HepG2 (cell line): ENCODE results near the gene HOXD4. TPM values are rescaled to one million over a fixed set of nuclear protein-coding genes. Genes with fewer than 3 reads are reported as not detected.
A peak's percentile ranks its signal among the peaks of the same experiment; 100 is the strongest.

ENCODE experiments used
- BORCS8-MEF2B ChIP-seq: sonication (generic); formaldehyde crosslinking; IDR thresholded peaks from 2 replicates; pipeline ENCODE4 v1.8.0; 2022; ENCODE audit warnings: mild to moderate bottlenecking, missing genetic modification reagents
- FOSL2 ChIP-seq: sonication (generic); formaldehyde crosslinking; IDR thresholded peaks from 2 replicates; pipeline ENCODE4 v1.4.0; 2020; ENCODE audit warnings: missing genetic modification reagents
- FOXK2 ChIP-seq: fragments of 450-650 bp; IDR thresholded peaks from 2 replicates; pipeline ENCODE4 v1.6.1; 2016
- HNRNPH1 ChIP-seq: fragments of 200-400 bp; formaldehyde crosslinking; optimal IDR thresholded peaks from 2 replicates; pipeline ENCODE3; 2017; ENCODE audit warnings: mild to moderate bottlenecking, low read depth, low read length
- RBM22 ChIP-seq: fragments of 200-400 bp; formaldehyde crosslinking; optimal IDR thresholded peaks from 2 replicates; pipeline ENCODE3; 2017; ENCODE audit warnings: mild to moderate bottlenecking, low read length, moderate library complexity
- REPIN1 ChIP-seq: sonication (generic); formaldehyde crosslinking; IDR thresholded peaks from 2 replicates; pipeline ENCODE4 v1.8.0; 2022; ENCODE audit warnings: missing genetic modification reagents, low read depth, mild to moderate bottlenecking, borderline replicate concordance
- RFX5 ChIP-seq: IDR thresholded peaks from 2 replicates; pipeline ENCODE4 v1.6.1; 2011; ENCODE audit warnings: low read depth, low read length, improper control_type of control experiment
- SRSF9 ChIP-seq: fragments of 200-400 bp; formaldehyde crosslinking; IDR thresholded peaks from 2 replicates; pipeline ENCODE4 v1.6.1; 2018; ENCODE audit warnings: borderline replicate concordance, mild to moderate bottlenecking, low read depth, low read length; ENCODE audit not compliant: insufficient read depth, poor library complexity, severe bottlenecking
- SYNCRIP ChIP-seq: fragments of 200-400 bp; formaldehyde crosslinking; IDR thresholded peaks from 2 replicates; pipeline ENCODE4 v1.6.1; 2018; ENCODE audit warnings: mild to moderate bottlenecking, low read depth, low read length; ENCODE audit not compliant: insufficient read depth
- TBX3 ChIP-seq: fragments of 450-650 bp; IDR thresholded peaks from 2 replicates; pipeline ENCODE4 v1.6.1; 2017; ENCODE audit warnings: antibody characterized with exemption, mild to moderate bottlenecking, inconsistent platforms, borderline replicate concordance
- TRIM24 ChIP-seq: sonication (generic); formaldehyde crosslinking; IDR thresholded peaks from 2 replicates; pipeline ENCODE4 v1.8.0; 2022; ENCODE audit warnings: mild to moderate bottlenecking, missing genetic modification reagents
- ZBTB3 ChIP-seq: sonication (generic); formaldehyde crosslinking; IDR thresholded peaks from 2 replicates; pipeline ENCODE4 v1.4.0; 2020; ENCODE audit warnings: low read depth, mild to moderate bottlenecking, moderate library complexity, missing genetic modification reagents, borderline replicate concordance
- ZNF138 ChIP-seq: sonication (generic); formaldehyde crosslinking; IDR thresholded peaks from 2 replicates; pipeline ENCODE4 v1.5.0; 2020; ENCODE audit warnings: mild to moderate bottlenecking, low read depth, missing genetic modification reagents
- ZNF33A ChIP-seq: sonication (generic); formaldehyde crosslinking; IDR thresholded peaks from 2 replicates; pipeline ENCODE4 v1.5.1; 2020; ENCODE audit warnings: missing genetic modification reagents, mild to moderate bottlenecking, moderate library complexity, borderline replicate concordance
- ZNF382 ChIP-seq: sonication (generic); formaldehyde crosslinking; IDR thresholded peaks from 2 replicates; pipeline ENCODE4 v1.5.0; 2020; ENCODE audit warnings: missing genetic modification reagents, mild to moderate bottlenecking, borderline replicate concordance
- ZNF44 ChIP-seq: sonication (generic); formaldehyde crosslinking; IDR thresholded peaks from 2 replicates; pipeline ENCODE4 v1.5.1; 2020; ENCODE audit warnings: mild to moderate bottlenecking, missing genetic modification reagents
- ZNF567 ChIP-seq: sonication (generic); formaldehyde crosslinking; IDR thresholded peaks from 2 replicates; pipeline ENCODE4 v1.8.1; 2023; ENCODE audit warnings: mild to moderate bottlenecking, missing genetic modification reagents, borderline replicate concordance
- polyA plus RNA-seq, 8 experiments: library from polyadenylated mRNA; depleted of rRNA in 3 of 8; stranded (reverse) in 7 of 8; unstranded in 1 of 8; fragments of >200 nt; fragmentation: Illumina TruSeq in 4 of 8; extraction: Trizol in 4 of 8; gene quantifications; 2 replicates each; pipeline versions ENCODE4 v1.2.1 to v1.2.3, GENCODE V29; 2011 to 2016; ENCODE audit warnings: low read depth in 4 of 8, missing spikeins in 1 of 8, mixed read lengths in 1 of 8; ENCODE audit not compliant: insufficient read depth in 1 of 8
- total RNA-seq, 5 experiments: library from RNA; depleted of rRNA; stranded (reverse); fragments of >200 nt; fragmentation: Illumina TruSeq; extraction: Trizol; gene quantifications; 2 replicates each; pipeline ENCODE4 v1.2.3, GENCODE V29; 2016; ENCODE audit warnings: low read depth in 1 of 5
- TF ChIP-seq, protein P1 (sequence below): sonication (generic); formaldehyde crosslinking; IDR thresholded peaks from 2 replicates; pipeline ENCODE4 v1.4.0; 2020; ENCODE audit warnings: mild to moderate bottlenecking, missing genetic modification reagents, borderline replicate concordance
- TF ChIP-seq, protein P2 (sequence below): sonication (generic); formaldehyde crosslinking; IDR thresholded peaks from 2 replicates; pipeline ENCODE4 v1.9.0; 2021; ENCODE audit warnings: missing genetic modification reagents, mild to moderate bottlenecking, borderline replicate concordance
- TF ChIP-seq, protein P3 (sequence below): sonication (generic); formaldehyde crosslinking; IDR thresholded peaks from 2 replicates; pipeline ENCODE4 v1.4.0; 2020; ENCODE audit warnings: mild to moderate bottlenecking, missing genetic modification reagents
- TF ChIP-seq, protein P4 (sequence below): sonication (generic); formaldehyde crosslinking; IDR thresholded peaks from 2 replicates; pipeline ENCODE4 v1.9.0; 2022; ENCODE audit warnings: low read depth, missing genetic modification reagents

HOXD4 gene
- total and polyA plus RNA-seq, 2 of the 13 experiments (the other 11 are each of a cell fraction or from before 2014, with no cell fraction given) = not detected

DNA sequence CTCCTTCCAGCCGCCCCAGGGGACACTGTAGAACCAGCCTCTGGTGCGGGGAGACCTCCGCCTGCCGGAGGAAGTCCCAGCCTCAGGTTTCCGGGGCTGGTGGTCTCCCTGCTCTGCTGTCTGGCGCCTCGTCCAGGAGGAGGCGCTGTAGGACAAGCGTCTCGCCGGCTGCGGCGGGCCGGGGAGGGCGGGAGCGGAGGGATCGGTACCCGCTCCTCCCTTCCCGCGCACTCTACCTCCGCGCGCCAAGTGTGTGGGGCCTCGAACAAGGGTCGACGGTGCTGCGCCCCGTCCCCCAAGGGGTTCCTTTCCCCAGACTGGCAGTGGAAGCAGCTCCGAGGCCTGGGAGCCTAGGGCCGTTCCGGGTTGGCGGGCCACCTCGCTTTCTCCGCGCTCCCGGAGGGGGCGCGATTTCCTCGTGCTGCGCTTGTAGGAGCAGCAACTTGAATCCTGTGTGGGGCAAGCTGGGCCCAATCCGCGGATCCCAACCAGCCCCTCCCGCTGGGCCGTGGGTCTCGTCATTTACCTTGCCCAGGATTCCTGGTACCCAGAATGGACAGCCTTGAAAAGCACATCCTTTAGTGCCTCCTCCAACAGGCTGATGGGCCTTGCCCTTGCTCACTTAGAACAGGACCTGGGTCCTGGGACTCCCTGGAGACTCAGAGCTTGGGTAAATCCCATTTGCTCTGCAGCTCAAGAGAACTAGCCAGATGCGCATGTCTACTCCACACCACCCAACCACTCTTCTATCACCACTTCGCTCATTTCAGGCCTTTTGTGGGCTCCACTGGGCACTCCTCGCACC, 10.6 kb upstream of the HOXD4 start (continued):
- TF ChIP-seq, protein P1, sequence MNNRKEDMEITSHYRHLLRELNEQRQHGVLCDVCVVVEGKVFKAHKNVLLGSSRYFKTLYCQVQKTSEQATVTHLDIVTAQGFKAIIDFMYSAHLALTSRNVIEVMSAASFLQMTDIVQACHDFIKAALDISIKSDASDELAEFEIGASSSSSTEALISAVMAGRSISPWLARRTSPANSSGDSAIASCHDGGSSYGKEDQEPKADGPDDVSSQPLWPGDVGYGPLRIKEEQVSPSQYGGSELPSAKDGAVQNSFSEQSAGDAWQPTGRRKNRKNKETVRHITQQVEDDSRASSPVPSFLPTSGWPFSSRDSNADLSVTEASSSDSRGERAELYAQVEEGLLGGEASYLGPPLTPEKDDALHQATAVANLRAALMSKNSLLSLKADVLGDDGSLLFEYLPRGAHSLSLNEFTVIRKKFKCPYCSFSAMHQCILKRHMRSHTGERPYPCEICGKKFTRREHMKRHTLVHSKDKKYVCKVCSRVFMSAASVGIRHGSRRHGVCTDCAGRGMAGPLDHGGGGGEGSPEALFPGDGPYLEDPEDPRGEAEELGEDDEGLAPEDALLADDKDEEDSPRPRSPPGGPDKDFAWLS (CRISPR knock-in tag) = no peak
- TF ChIP-seq ZNF382 (CRISPR knock-in tag) (no peak), ZBTB3 (no peak), TBX3 (no peak), RFX5 (no peak), ZNF33A (CRISPR knock-in tag) (no peak), TRIM24 (no peak), SYNCRIP (no peak), HNRNPH1 (no peak), ZNF567 (0 out of 2 replicates have a peak, but pooled peaks have one; percentile 17), RBM22 (no peak), BORCS8-MEF2B (CRISPR knock-in tag) (peak; percentile 77), ZNF44 (CRISPR knock-in tag) (peak; percentile 47; the same call in 1 of the 2 replicates), REPIN1 (CRISPR knock-in tag) (peak; percentile 93), FOXK2 (no peak), FOSL2 (peak; percentile 49), ZNF138 (peak; percentile 79; the same call in 1 of the 2 replicates), SRSF9 (no peak)
- TF ChIP-seq, protein P2, sequence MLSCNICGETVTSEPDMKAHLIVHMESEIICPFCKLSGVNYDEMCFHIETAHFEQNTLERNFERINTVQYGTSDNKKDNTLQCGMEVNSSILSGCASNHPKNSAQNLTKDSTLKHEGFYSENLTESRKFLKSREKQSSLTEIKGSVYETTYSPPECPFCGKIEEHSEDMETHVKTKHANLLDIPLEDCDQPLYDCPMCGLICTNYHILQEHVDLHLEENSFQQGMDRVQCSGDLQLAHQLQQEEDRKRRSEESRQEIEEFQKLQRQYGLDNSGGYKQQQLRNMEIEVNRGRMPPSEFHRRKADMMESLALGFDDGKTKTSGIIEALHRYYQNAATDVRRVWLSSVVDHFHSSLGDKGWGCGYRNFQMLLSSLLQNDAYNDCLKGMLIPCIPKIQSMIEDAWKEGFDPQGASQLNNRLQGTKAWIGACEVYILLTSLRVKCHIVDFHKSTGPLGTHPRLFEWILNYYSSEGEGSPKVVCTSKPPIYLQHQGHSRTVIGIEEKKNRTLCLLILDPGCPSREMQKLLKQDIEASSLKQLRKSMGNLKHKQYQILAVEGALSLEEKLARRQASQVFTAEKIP (CRISPR knock-in tag) = no peak
- TF ChIP-seq, protein P3, sequence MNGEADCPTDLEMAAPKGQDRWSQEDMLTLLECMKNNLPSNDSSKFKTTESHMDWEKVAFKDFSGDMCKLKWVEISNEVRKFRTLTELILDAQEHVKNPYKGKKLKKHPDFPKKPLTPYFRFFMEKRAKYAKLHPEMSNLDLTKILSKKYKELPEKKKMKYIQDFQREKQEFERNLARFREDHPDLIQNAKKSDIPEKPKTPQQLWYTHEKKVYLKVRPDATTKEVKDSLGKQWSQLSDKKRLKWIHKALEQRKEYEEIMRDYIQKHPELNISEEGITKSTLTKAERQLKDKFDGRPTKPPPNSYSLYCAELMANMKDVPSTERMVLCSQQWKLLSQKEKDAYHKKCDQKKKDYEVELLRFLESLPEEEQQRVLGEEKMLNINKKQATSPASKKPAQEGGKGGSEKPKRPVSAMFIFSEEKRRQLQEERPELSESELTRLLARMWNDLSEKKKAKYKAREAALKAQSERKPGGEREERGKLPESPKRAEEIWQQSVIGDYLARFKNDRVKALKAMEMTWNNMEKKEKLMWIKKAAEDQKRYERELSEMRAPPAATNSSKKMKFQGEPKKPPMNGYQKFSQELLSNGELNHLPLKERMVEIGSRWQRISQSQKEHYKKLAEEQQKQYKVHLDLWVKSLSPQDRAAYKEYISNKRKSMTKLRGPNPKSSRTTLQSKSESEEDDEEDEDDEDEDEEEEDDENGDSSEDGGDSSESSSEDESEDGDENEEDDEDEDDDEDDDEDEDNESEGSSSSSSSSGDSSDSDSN (CRISPR knock-in tag) = peak; percentile 55; the same call in 1 of the 2 replicates
- TF ChIP-seq, protein P4, sequence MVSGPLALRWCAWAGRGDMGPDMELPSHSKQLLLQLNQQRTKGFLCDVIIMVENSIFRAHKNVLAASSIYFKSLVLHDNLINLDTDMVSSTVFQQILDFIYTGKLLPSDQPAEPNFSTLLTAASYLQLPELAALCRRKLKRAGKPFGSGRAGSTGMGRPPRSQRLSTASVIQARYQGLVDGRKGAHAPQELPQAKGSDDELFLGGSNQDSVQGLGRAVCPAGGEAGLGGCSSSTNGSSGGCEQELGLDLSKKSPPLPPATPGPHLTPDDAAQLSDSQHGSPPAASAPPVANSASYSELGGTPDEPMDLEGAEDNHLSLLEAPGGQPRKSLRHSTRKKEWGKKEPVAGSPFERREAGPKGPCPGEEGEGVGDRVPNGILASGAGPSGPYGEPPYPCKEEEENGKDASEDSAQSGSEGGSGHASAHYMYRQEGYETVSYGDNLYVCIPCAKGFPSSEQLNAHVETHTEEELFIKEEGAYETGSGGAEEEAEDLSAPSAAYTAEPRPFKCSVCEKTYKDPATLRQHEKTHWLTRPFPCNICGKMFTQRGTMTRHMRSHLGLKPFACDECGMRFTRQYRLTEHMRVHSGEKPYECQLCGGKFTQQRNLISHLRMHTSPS (CRISPR knock-in tag) = no peak
